HEK293 (cell line): ENCODE results near the gene PHKG2.

Experiments used
- BCL11A ChIP-seq: fragments of 450-650 bp; formaldehyde crosslinking; IDR thresholded peaks from 2 replicates; pipeline ENCODE4 v1.5.1; 2016; ENCODE audit warnings: low read depth, missing biosample characterization, missing genetic modification characterization
- EGR2 ChIP-seq: fragments of 450-650 bp; formaldehyde crosslinking; IDR thresholded peaks from 2 replicates; pipeline ENCODE4 v1.5.1; 2016; ENCODE audit warnings: low read depth, missing biosample characterization, missing genetic modification characterization
- GLI2 ChIP-seq: fragments of 450-650 bp; formaldehyde crosslinking; IDR thresholded peaks from 2 replicates; pipeline ENCODE4; 2017; ENCODE audit warnings: missing biosample characterization, missing genetic modification characterization, low read depth, borderline replicate concordance
- HIC1 ChIP-seq: fragments of 450-650 bp; formaldehyde crosslinking; IDR thresholded peaks from 2 replicates; pipeline ENCODE4 v1.5.1; 2016; ENCODE audit warnings: missing biosample characterization, missing genetic modification characterization
- MEIS1 ChIP-seq: sonication (generic); formaldehyde crosslinking; IDR thresholded peaks from 2 replicates; pipeline ENCODE4 v1.8.1; 2022; ENCODE audit warnings: missing genetic modification reagents, mild to moderate bottlenecking, borderline replicate concordance
- REST ChIP-seq: fragments of 450-650 bp; formaldehyde crosslinking; IDR thresholded peaks from 2 replicates; pipeline ENCODE4 v1.5.1; 2016; ENCODE audit warnings: missing biosample characterization, missing genetic modification characterization
- TCF7L2 ChIP-seq: IDR thresholded peaks from 2 replicates; pipeline ENCODE4 v1.6.1; 2011; ENCODE audit warnings: low read depth, mild to moderate bottlenecking, inconsistent platforms, low read length, moderate library complexity, borderline replicate concordance
- YY2 ChIP-seq: fragments of 450-650 bp; formaldehyde crosslinking; IDR thresholded peaks from 2 replicates; pipeline ENCODE4 v1.5.1; 2016; ENCODE audit warnings: missing biosample characterization, missing genetic modification characterization
- ZBTB26 ChIP-seq: fragments of 450-650 bp; formaldehyde crosslinking; optimal IDR thresholded peaks from 2 replicates; pipeline ENCODE3; 2016; ENCODE audit warnings: missing biosample characterization, mild to moderate bottlenecking, missing genetic modification characterization
- ZBTB48 ChIP-seq: fragments of 450-650 bp; formaldehyde crosslinking; IDR thresholded peaks from 2 replicates; pipeline ENCODE4 v1.5.1; 2016; ENCODE audit warnings: missing biosample characterization, missing genetic modification characterization
- ZBTB6 ChIP-seq: fragments of 450-650 bp; formaldehyde crosslinking; IDR thresholded peaks from 2 replicates; pipeline ENCODE4 v1.5.1; 2017; ENCODE audit warnings: missing biosample characterization, missing genetic modification characterization
- ZIC2 ChIP-seq: fragments of 450-650 bp; formaldehyde crosslinking; IDR thresholded peaks from 2 replicates; pipeline ENCODE4 v1.5.1; 2016; ENCODE audit warnings: missing biosample characterization, missing genetic modification characterization
- ZNF202 ChIP-seq: fragments of 450-650 bp; formaldehyde crosslinking; IDR thresholded peaks from 2 replicates; pipeline ENCODE4 v1.5.1; 2016; ENCODE audit warnings: missing biosample characterization, missing genetic modification characterization, borderline replicate concordance
- ZNF214 ChIP-seq: fragments of 450-650 bp; formaldehyde crosslinking; IDR thresholded peaks from 2 replicates; pipeline ENCODE4 v1.5.1; 2017; ENCODE audit warnings: missing biosample characterization, mild to moderate bottlenecking, missing genetic modification characterization, borderline replicate concordance
- ZNF248 ChIP-seq: fragments of 450-650 bp; formaldehyde crosslinking; IDR thresholded peaks from 2 replicates; pipeline ENCODE4 v1.5.1; 2017; ENCODE audit warnings: missing biosample characterization, missing genetic modification characterization
- ZNF391 ChIP-seq: fragments of 450-650 bp; formaldehyde crosslinking; IDR thresholded peaks from 2 replicates; pipeline ENCODE4 v1.5.1; 2016; ENCODE audit warnings: low read depth, missing biosample characterization, missing genetic modification characterization, borderline replicate concordance
- ZNF404 ChIP-seq: fragments of 450-650 bp; formaldehyde crosslinking; IDR thresholded peaks from 2 replicates; pipeline ENCODE4 v1.5.1; 2017; ENCODE audit warnings: missing biosample characterization, missing genetic modification characterization
- ZNF473 ChIP-seq: fragments of 450-650 bp; formaldehyde crosslinking; IDR thresholded peaks from 2 replicates; pipeline ENCODE4 v1.5.1; 2017; ENCODE audit warnings: missing biosample characterization, missing genetic modification characterization
- ZNF548 ChIP-seq: fragments of 450-650 bp; formaldehyde crosslinking; IDR thresholded peaks from 2 replicates; pipeline ENCODE4 v1.5.1; 2016; ENCODE audit warnings: missing biosample characterization, missing genetic modification characterization
- ZNF555 ChIP-seq: fragments of 450-650 bp; formaldehyde crosslinking; conservative IDR thresholded peaks from 2 replicates; pipeline ENCODE4 v1.5.1; 2017; ENCODE audit warnings: missing biosample characterization, mild to moderate bottlenecking, missing genetic modification characterization, inconsistent platforms
- ZNF580 ChIP-seq: fragments of 450-650 bp; formaldehyde crosslinking; IDR thresholded peaks from 2 replicates; pipeline ENCODE4 v1.5.1; 2016; ENCODE audit warnings: missing biosample characterization, missing genetic modification characterization
- ZNF585B ChIP-seq: fragments of 450-650 bp; formaldehyde crosslinking; IDR thresholded peaks from 2 replicates; pipeline ENCODE4 v1.5.1; 2016; ENCODE audit warnings: missing biosample characterization, missing genetic modification characterization
- ZNF596 ChIP-seq: fragments of 450-650 bp; IDR thresholded peaks from 2 replicates; pipeline ENCODE4 v1.5.0; 2018; ENCODE audit warnings: missing biosample characterization, mild to moderate bottlenecking, missing genetic modification characterization, moderate library complexity
- ZNF626 ChIP-seq: fragments of 450-650 bp; sonication (Bioruptor Pico); formaldehyde crosslinking; IDR thresholded peaks from 2 replicates; pipeline ENCODE4 v1.5.1; 2018; ENCODE audit warnings: missing biosample characterization, missing genetic modification characterization, inconsistent platforms
- ZNF645 ChIP-seq: fragments of 450-650 bp; formaldehyde crosslinking; IDR thresholded peaks from 2 replicates; pipeline ENCODE4; 2016; ENCODE audit warnings: missing biosample characterization, missing genetic modification characterization
- ZNF701 ChIP-seq: fragments of 450-650 bp; formaldehyde crosslinking; IDR thresholded peaks from 2 replicates; pipeline ENCODE4 v1.5.1; 2016; ENCODE audit warnings: missing biosample characterization, missing genetic modification characterization
- ZSCAN18 ChIP-seq: fragments of 450-650 bp; formaldehyde crosslinking; IDR thresholded peaks from 2 replicates; pipeline ENCODE4 v1.5.1; 2016; ENCODE audit warnings: missing biosample characterization, missing genetic modification characterization

PHKG2 gene

GRCh38 chr16:30786936-30787612, 38.8 kb downstream of the PHKG2 start, which contains the start of gene ZNF629 (continued):
- TF ChIP-seq REST (tag by site-specific recombination) (peak; percentile 76), ZNF585B (tag by site-specific recombination) (no peak), ZNF202 (no peak), ZNF701 (tag by site-specific recombination) (no peak), MEIS1 (CRISPR knock-in tag) (no peak), ZBTB6 (peak; percentile 47; the same call in 1 of the 2 replicates), ZSCAN18 (tag by site-specific recombination) (peak; percentile 64; the same call in 1 of the 2 replicates), ZNF391 (tag by site-specific recombination) (peak; percentile 95; the same call in 1 of the 2 replicates), GLI2 (tag by site-specific recombination) (no peak), ZIC2 (peak; percentile 38), ZNF214 (tag by site-specific recombination) (no peak), ZNF596 (tag by site-specific recombination) (no peak), TCF7L2 (no peak), ZNF248 (tag by site-specific recombination) (no peak), ZNF626 (tag by site-specific recombination) (no peak), EGR2 (tag by site-specific recombination) (peak; percentile 45), ZNF548 (tag by site-specific recombination) (no peak), YY2 (tag by site-specific recombination) (0 out of 2 replicates have a peak, but pooled peaks have one; percentile 16), ZBTB26 (tag by site-specific recombination) (peak; percentile 42), HIC1 (tag by site-specific recombination) (no peak), ZNF404 (tag by site-specific recombination) (no peak), ZBTB48 (peak; percentile 98), ZNF580 (peak; percentile 38), ZNF555 (tag by site-specific recombination) (no peak), ZNF645 (tag by site-specific recombination) (no peak), BCL11A (tag by site-specific recombination) (peak; percentile 92; the same call in 1 of the 2 replicates), ZNF473 (tag by site-specific recombination) (no peak)
